HG02759 (cell line): ENCODE results near the gene SAA4.
A peak's percentile ranks its signal among the peaks of the same experiment; 100 is the strongest.
"Not testable (repeated sequence)": the region's sequence is repeated elsewhere in the genome, so short reads cannot be mapped to it uniquely, and the experiment has no call there.

Experiments used
- ATAC-seq: cut with Tn5 transposase; IDR thresholded peaks from one replicate; pipeline ENCODE4 v1.9.1; 2021; ENCODE audit warnings: mild to moderate bottlenecking, moderate library complexity; ENCODE audit not compliant: unreplicated experiment

The SAA4 gene, protein sequence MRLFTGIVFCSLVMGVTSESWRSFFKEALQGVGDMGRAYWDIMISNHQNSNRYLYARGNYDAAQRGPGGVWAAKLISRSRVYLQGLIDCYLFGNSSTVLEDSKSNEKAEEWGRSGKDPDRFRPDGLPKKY

DNA sequence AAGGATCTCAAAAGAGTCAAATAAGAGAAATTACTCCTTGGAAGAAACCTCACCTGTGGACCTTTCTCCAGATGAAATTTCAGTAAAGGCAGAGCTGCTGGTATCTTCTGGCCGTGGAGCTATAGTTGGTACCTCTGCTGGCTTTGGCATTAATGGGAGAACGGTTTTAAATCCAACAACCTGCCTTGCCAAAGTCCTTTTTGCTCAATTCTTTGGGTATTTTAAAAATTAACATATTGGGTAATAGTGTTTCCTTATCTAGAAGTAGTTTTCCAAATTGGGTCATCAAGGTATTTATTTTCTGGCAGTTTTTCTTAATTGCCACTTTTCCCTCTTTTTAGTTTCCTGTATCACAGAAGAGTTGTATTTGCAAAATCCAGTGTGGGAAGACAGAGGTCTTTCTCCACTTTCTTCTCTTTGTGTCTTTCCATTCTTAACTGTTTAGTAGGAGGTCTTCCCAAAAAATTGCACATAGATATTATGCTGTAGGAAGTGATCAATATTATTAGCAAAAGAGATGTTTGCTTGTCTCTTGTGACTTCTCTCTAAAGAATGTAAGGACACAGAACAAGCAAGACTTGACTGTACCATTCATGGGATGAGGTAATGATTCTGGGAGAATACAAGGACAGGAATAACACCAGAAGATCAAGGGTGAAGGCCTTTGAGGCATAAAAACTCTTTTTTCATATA, at the start of gene SAA4:
TSS of gene SAA4 (minus strand) at position 139 of the 693 bp plus-strand sequence. CDS start 876 bp downstream, outside the sequence.
- no peak for ATAC-seq

DNA sequence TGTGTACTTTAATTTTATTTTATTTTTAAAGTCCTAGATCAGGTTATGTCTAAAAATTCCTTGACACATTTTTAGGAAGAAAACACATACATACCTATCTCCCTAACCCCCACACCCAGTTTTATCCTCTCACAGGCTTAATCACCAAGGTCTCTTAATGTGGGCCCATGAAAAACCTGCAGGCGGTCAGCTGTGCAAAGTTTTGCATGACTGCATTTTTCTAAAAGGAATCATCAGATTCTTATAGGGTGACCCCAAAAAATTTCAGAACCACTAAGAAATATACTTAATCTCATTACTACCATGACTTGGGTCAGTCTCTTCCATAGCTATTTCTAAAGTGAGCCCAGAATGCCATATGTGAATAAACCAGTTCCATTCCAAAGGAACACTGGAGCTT, 49.2 kb upstream of the SAA4 start:
- no peak for ATAC-seq

DNA sequence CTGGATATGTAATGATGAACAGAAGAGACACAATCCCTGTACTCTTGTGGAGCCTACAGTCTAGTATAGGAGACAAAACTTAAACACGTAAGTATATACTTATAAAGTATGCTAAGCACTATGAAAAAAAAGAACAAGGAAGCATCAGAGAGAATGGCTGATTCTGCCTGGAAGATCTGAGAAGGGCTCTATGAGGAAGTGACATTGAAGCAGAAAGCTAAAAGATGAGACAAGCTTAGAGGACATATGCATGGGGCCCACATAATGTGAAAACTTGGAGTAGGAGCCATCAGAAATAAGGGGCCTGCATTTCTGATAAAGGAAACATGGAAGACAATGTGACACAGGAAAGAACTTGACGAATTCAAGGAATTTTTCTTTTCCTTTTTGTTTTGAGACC, 46.0 kb upstream of the SAA4 start:
- no peak for ATAC-seq

DNA sequence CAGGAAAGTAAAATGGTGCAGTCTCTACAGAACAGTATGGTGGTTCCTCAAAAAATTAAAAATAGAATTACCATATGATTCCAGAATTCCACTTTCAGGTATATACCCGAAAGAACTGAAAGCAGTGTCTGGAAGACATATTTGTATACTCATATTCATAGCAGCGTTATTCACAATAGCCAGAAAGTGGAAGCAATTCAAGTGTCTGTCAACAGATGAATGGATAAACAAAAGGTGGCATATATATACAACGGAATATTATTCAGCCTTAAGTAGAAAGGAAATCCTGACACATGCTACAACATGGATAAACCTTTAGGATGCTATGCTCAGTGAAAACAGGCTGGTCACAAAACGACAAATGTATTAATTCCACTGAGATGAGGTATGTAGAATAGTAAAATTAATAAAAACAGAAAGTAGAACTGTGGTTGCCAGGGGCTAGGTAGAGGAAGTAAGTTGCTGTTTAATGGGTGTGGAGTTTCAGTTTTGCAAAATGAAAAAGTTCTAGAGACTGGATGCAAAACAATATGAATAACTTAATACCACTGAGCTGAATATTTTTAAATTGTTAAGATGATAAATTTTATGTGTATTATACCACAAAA, 43.9 kb upstream of the SAA4 start:
- ATAC-seq, result peak; percentile 82

DNA sequence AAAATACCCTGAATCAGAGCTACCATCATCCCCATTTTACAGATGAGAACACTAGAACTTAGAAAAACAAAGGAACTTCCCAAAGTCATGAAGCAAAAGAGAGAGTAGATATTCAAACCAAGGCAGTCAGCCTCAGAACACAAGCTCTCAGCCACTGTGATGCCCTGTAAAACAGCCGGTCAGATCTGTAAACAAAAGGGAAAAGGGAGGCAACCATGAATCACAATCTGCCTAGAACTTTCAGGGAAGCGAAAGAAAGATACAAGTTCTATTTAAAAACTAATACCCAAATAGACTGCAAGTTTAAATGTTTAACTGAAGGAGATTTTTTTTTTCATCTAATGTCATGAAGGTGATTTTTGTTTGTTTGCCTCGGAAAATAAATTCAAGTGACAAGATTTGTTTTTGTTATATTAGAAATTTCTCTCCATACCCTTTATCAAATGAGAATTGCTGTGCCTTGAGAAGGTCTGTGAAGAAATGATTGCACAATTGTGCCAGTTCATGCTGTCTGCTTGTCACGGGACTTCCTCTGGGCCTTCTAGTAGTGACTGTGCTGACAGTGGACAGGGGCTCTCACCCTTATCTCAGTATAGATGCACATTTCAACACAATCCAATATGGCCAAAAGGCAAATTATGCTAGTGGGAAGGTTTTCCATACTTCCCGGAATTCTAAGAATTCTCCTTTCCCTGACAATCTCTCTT, 41.1 kb upstream of the SAA4 start:
- no peak for ATAC-seq

DNA sequence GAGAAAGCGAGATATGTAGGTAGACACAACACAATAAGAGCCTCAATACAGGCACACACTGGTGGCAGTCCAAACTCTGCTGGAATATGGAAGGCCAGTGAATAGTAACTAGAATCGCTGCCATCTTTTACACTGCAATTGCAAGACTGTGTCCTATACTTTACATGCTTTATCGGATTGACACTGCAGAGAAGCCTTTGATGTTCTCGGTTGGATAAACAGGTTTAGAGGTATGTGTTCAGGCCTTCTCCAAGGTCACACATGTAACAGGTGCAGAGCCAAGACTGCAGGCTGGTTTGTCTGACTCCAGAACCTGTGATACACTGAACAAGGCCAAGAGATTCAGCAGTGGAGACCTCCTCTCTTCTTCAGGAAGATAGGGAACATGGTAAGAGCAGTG, 34.6 kb upstream of the SAA4 start:
- no peak for ATAC-seq

DNA sequence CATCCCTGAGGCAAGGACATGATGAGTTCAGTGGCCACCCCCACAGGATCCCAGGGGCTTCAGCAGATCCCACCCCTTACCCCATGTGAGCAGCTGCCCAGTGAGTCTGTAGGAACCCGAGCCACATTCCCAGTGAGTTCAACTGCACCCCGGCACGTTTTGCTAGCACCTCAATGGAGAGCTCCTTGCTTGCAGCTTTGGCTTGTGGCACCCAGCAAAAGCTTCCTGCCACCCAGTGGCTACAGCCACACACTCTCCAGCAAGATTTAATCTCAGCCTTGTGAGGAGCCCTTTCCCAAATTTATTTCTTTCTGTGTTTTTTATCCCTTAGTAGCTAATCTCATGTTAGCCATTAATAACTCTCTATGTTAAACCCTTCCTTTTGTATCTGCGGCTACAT, 33.5 kb upstream of the SAA4 start:
- ATAC-seq, result no peak

DNA sequence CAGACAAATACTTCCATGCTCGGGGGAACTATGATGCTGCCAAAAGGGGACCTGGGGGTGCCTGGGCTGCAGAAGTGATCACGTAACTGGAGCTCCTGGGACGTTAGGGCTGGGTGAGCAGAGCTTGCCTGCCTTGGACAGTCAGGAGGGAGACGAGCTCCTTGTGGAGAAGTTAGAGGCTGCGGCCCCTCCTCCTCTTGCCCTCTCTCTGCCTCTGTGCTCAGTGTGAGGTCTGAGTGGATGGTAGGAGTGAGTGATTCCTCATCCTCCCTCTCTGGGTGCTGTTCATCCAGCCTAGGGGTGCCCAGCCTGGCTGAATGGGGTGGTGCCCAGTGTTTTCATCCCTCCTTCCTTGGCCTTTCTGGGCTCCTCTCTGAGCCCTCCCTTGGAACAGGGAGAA, 32.6 kb upstream of the SAA4 start:
- ATAC-seq, result not testable (repeated sequence)

DNA sequence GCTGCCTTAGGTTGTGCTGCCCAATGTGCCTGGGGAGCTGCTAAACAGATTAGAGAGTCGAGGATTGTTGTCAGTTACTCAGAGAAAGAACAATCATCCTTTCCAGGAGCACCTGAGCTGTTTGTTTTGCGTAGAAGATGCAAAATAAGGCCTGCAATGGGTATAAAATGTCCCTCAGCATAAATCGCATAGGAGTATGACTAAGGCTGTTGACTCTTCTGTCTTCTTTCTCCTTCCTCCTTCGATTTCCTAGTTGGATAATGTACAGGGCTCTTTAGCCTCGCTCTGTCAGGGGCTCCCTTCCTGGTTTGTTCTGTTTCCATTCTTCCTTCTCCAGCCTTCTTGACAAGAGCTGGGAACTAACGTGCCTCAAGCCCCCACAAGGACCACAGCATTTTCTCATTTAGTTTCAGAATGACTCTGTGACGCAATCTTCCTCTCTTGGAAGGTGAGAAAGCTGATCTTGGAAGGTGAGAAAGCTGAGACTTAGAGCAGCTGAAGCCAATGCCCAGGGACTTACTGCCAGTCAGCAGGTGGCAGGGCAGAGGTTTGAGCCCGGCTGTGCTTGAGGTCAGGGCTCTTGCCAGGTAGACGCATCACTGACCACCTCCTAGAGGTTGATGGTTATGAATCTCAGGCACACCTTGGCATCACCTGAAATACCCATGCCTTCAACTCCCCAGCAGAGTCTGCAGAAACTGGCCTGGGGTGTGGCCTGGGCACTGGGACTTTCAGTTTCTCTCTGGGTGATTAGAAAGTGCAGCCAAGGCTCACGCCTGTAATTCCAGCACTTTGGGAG, 30.9 kb upstream of the SAA4 start:
- peak; percentile 66 for ATAC-seq

DNA sequence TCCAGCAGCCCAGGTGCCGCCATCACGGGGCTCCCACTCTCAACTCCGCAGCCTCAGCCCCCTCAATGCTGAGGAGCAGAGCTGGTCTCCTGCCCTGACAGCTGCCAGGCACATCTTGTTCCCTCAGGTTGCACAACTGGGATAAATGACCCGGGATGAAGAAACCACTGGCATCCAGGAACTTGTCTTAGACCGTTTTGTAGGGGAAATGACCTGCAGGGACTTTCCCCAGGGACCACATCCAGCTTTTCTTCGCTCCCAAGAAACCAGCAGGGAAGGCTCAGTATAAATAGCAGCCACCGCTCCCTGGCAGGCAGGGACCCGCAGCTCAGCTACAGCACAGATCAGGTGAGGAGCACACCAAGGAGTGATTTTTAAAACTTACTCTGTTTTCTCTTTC, 29.3 kb upstream of the SAA4 start, which contains the start of gene SAA1:
TSS of gene SAA1 (plus strand) at position 316 of the 400 bp plus-strand sequence. CDS start 624 bp downstream, outside the sequence.
- ATAC-seq, result no peak

DNA sequence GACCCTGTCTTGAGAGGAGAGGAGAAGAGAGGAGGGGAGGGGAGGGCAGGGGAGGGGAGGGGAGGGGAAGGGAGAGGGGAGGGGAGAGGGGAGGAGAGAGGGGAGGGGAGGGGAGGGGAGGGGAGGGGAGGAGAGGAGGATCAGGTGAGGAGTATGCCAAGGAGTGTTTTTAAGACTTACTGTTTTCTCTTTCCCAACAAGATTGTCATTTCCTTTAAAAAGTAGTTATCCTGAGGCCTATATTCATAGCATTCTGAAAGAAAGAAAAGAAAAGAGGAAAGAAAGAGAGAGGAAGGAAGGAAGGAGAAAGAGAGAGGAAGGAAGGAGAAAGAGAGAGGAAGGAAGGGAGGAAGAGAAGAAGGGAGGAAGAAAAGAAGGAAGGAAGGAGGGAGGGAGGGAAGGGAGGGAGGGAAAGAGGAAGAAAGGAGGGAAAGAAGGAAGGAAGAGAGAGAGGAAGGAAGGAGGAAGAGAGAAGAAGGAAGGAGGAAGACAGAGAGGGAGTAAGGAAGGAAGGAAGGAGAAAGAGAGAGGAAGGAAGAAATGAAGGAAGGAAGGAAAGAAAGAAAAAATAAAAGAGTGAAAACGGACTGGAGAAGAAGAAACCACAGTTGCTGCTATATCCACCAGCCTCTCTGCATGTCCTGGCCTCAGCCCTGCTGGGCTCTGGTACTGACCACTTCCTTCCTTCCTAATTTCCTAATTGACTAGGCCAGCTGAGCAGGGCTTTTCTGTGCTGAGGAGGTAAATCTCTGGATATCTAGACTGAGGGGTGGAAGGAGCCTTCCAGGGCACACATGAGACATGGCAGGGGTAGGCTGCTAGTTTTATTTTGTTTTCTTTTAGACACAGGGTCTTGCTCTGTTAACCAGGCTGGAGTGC, 28.3 kb upstream of the SAA4 start:
- ATAC-seq, result no peak

DNA sequence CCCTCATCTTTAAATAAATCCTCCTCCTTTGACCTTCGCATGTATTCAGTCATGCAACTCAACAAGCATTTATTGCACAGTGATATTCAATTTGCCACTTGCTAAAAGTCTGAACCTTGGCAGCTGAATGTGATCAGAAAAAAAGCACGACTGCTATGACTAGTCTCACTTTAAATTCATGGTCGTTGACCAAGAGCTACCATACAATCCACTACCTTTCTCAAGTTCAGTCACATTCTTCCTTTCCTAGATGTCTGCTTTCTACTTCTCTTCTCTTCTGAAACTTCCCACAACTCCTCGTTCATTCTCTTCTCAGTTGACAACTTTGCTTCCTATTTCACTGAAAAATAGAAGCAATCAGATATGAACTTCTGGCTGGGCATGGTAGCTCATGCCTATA, 27.4 kb upstream of the SAA4 start:
- no peak for ATAC-seq

DNA sequence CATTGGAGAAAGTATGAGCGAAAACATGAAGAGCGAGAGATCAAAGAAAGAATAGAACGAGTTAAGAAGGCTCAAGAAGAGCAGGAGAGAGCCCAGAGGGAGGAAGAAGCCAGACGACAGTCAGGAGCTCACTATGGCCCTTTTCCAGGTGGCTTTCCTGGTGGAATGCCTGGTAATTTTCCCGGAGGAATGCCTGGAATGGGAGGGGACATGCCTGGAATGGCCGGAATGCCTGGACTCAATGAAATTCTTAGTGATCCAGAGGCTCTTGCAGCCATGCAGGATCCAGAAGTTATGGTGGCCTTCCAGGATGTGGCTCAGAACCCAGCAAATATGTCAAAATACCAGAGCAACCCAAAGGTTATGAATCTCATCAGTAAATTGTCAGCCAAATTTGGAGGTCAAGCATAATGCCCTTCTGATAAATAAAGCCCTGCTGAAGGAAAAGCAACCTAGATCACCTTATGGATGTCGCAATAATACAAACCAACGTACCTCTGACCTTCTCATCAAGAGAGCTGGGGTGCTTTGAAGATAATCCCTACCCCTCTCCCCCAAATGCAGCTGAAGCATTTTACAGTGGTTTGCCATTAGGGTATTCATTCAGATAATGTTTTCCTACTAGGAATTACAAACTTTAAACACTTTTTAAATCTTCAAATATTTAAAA, 26.2 kb upstream of the SAA4 start:
- not testable (repeated sequence) for ATAC-seq

DNA sequence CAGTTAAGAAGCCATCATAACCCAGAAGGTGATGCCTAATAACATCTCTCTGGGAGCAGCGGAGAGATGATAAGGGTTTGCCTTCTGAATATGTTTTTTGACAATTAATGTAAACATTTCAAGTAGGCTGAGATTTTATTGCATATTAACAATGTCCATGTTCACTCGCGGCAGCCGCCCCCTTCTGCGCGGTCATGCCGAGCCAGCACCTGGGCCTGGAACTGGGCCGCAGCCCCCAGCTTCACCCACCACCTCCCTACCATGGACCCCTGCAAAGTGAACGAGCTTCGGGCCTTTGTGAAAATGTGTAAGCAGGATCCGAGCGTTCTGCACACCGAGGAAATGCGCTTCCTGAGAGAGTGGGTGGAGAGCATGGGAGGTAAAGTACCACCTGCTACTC, 25.1 kb upstream of the SAA4 start:
- no peak for ATAC-seq

DNA sequence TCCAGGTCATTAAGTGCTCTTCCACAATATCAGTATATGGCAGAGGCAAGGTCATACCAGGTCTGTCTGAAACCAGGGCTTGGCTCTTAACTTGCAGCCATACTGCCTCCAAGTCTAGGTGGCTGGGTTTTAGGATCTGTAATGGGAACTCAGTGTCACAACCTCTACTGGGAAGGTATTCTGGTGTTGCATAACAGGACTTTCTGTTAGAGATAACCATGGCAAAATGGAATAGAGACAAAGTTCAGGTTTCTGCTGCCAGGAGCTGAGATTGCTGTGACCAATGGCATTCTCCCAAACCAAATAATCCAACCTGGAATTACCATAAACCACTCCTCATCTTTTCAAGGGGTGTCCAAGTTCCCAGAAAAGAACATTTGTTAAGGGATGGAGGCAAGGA, 22.7 kb upstream of the SAA4 start:
- no peak for ATAC-seq

DNA sequence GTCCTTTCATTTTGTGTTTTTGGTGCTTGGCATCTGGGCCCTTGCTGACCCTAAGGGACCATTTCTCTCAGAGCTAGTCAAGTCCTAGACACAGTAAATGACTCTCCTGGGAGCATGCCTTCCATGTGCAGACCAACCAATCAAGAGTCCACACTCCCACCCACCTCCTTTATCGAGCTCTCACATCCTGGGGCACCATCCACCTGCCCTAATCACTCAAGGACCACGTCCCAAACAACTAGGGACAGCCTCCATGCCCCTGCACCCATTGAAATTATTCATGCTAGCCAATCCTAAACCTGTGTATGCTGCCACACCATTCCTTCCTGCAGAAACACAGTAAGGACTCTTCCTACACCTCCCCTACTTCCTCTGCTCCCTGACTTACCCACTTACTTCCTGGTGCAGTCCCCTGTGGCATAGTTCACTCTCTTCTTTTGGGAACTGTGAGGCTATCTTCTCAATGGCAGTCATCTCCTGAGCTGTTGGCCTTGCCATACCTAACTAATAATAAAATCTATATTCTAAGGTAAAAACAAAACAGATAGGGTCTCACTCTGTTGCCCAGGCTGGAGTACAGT, 18.3 kb upstream of the SAA4 start:
- no peak for ATAC-seq

DNA sequence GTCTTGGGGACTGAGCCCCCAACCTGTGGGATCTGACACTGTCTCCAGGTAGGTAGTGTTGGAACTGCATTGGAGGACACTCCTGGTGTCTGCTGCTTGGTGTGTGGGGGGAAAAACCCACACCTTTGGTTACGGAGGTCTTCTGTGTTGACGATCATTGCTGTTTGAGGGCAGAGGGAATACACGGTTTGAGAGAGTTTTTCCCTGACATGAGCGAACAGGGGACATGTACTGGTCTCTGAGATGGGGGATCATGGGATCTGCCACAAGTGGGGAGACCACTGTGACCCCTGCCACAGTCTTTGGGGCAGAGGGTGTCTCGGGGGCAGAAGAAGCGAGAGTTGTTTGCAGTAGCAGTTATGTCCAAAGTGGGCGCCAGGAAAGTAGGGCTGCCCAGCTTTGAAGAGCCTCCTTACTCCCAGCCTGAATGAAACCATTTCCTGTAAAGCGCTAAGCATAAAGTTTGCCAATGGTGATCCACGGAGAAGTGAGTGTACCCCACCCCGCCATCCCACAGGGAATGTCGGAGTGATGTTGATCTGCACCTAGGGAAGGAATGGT, 17.3 kb upstream of the SAA4 start:
- ATAC-seq, result no peak

DNA sequence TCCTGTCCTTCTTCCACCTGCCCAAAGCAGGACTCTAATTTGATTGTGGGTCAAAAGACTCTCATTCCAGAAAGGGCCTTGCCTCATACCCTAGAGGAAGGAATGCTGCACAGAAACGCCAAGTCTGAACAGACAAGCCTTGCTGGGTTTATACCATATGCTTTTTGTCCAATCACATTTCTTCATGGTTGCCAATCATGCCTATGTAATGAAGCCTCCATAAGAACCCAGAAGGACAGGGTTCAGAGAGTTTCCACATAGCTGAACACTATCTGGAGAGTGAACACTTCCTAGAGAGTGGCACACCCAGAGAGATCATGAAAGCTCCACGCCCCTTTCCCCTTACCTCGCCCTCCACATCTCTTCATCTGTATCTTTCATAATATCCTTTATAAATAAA, 16.6 kb upstream of the SAA4 start:
- no peak for ATAC-seq

DNA sequence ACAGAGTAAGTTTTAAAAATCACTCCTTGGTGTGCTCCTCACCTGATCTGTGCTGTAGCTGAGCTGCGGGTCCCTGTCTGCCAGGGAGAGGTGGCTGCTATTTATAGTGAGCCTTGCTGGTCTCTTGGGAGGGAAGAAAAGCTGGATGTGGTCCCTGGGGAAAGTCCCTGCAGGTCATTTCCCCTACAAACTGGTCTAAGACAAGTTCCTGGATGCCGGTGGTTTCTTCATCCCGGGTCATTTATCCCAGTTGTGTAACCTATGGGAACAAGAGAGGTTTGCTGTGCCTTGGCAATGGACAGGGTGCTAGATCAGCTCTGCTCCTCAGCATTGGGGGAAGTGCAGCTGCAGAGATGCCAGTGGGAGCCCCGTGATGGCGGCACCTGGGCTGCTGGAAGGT, 12.0 kb upstream of the SAA4 start, which contains the start of gene SAA2:
TSS of gene SAA2 (minus strand) at position 108 of the 400 bp plus-strand sequence. CDS start 657 bp downstream, outside the sequence.
- no peak for ATAC-seq
